H1 (cell line): ENCODE results near the gene IDH2. TPM values are rescaled to one million over a fixed set of nuclear protein-coding genes. Genes with fewer than 3 reads are reported as not detected.

Source experiments
- CTCF ChIA-PET: fragments of 300-600 bp; sonication (Branson Sonifier 250); formaldehyde crosslinking; loops from one replicate; lab custom pipeline; 2021; ENCODE audit not compliant: partially characterized antibody; lab: Charles Lee
- POLR2A ChIA-PET: fragments of 300-600 bp; sonication (Branson Sonifier 250); formaldehyde crosslinking; loops from one replicate; lab custom pipeline; 2021; ENCODE audit warnings: inconsistent platforms; ENCODE audit not compliant: partially characterized antibody; lab: Charles Lee
- DNase-seq, 2 experiments: peaks; one replicate each; pipeline versions ENCODE4 v3.0.0 to v3.0.0-alpha.2; 2010 to 2022; ENCODE audit warnings: low spot score in 2 of 2, low read depth in 1 of 2, mixed read lengths in 1 of 2
- FAIRE-seq: peaks from 2 replicates; lab custom pipeline; 2011; peaks lifted over from hg19 to GRCh38; lab: Jason Lieb, UNC
- H2AFZ ChIP-seq: 2 replicates; pipeline ENCODE4 v1.8.1; 2012; ENCODE audit warnings: low read length, inconsistent platforms
- H2AK5ac ChIP-seq: 2 replicates; pipeline ENCODE4 v1.6.1; 2013; ENCODE audit warnings: low read depth, low read length
- H2BK120ac ChIP-seq: replicated peaks from 2 replicates; pipeline ENCODE3; 2013; ENCODE audit warnings: low read depth, low read length, inconsistent platforms
- H2BK12ac ChIP-seq: 2 replicates; pipeline ENCODE4 v1.6.1; 2013; ENCODE audit warnings: low read depth, low read length
- H2BK15ac ChIP-seq: 2 replicates; pipeline ENCODE4 v1.6.1; 2013; ENCODE audit warnings: low read length
- H2BK20ac ChIP-seq: 2 replicates; pipeline ENCODE4 v1.6.1; 2013; ENCODE audit warnings: low read length
- H2BK5ac ChIP-seq: 2 replicates; pipeline ENCODE4 v1.6.1; 2013; ENCODE audit warnings: low read depth, low read length
- H3K14ac ChIP-seq: 2 replicates; pipeline ENCODE4 v1.6.1; 2013; ENCODE audit warnings: inconsistent platforms; ENCODE audit not compliant: insufficient read length
- H3K18ac ChIP-seq: 2 replicates; pipeline ENCODE4 v1.6.1; 2013; ENCODE audit warnings: low read length; ENCODE audit errors: extremely low read depth
- H3K23ac ChIP-seq: 2 replicates; pipeline ENCODE4 v1.6.1; 2013; ENCODE audit warnings: inconsistent platforms; ENCODE audit not compliant: insufficient read length
- H3K23me2 ChIP-seq: 2 replicates; pipeline ENCODE4 v1.6.1; 2013; ENCODE audit warnings: low read depth, low read length
- H3K27ac ChIP-seq: 2 replicates; pipeline ENCODE4 v1.6.1; 2011; ENCODE audit warnings: low read depth, low read length, inconsistent platforms
- H3K27me3 ChIP-seq, 4 experiments: replicated peaks in 1 of 4; 1 replicate in 1 of 4; 2 replicates in 3 of 4; pipeline versions ENCODE4 v1.6.1 to v1.8.1; 2011 to 2013; ENCODE audit warnings: low read length in 3 of 4, mild to moderate bottlenecking in 3 of 4, inconsistent platforms in 2 of 4, mixed read lengths in 2 of 4, moderate library complexity in 1 of 4; ENCODE audit not compliant: control insufficient read depth in 3 of 4, insufficient read depth in 3 of 4; ENCODE audit errors: extremely low read depth in 1 of 4
- H3K36me3 ChIP-seq, 4 experiments: 2 replicates each; pipeline versions ENCODE4 v1.6.1 to v1.8.1; 2011 to 2013; ENCODE audit warnings: mild to moderate bottlenecking in 4 of 4, low read length in 3 of 4, moderate library complexity in 2 of 4, control low read depth in 1 of 4, inconsistent platforms in 1 of 4; ENCODE audit not compliant: insufficient read depth in 4 of 4, control insufficient read depth in 2 of 4
- H3K4ac ChIP-seq: replicated peaks from 2 replicates; pipeline ENCODE3; 2013; ENCODE audit warnings: low read length, low read depth, mixed read lengths, inconsistent platforms; ENCODE audit not compliant: insufficient read length
- H3K4me1 ChIP-seq, 4 experiments: replicated peaks in 1 of 4; 1 replicate in 1 of 4; 2 replicates in 3 of 4; pipeline versions ENCODE4 v1.6.1 to v1.8.1; 2011 to 2013; ENCODE audit warnings: low read length in 3 of 4, inconsistent platforms in 2 of 4, mixed read lengths in 1 of 4; ENCODE audit not compliant: insufficient read depth in 4 of 4, control insufficient read depth in 3 of 4
- H3K4me2 ChIP-seq, 2 experiments: 2 replicates each; pipeline versions ENCODE4 v1.6.1 to v1.8.1; 2011 to 2013; ENCODE audit warnings: low read depth in 2 of 2, low read length in 2 of 2, control low read depth in 1 of 2, inconsistent platforms in 1 of 2, mild to moderate bottlenecking in 1 of 2; ENCODE audit not compliant: insufficient read depth in 1 of 2
- H3K4me3 ChIP-seq, 4 experiments: fragments of 200-600, 300-600 bp in 1 of 4; sonication (generic), shearing (Covaris generic), sonication (Bioruptor Twin) in 1 of 4; 2 replicates each; pipeline versions ENCODE4 v1.5.1 to v1.8.1; 2011 to 2016; ENCODE audit warnings: low read length in 4 of 4, low read depth in 3 of 4, control low read depth in 2 of 4, inconsistent platforms in 2 of 4, mild to moderate bottlenecking in 2 of 4, mixed read lengths in 1 of 4, moderate library complexity in 1 of 4; ENCODE audit not compliant: insufficient read depth in 2 of 4; ENCODE audit errors: extremely low read depth in 1 of 4
- H3K56ac ChIP-seq: replicated peaks from 2 replicates; pipeline ENCODE3; 2013; ENCODE audit warnings: low read depth, mild to moderate bottlenecking, mixed read lengths, low read length, inconsistent platforms; ENCODE audit not compliant: insufficient read length
- H3K79me1 ChIP-seq: 2 replicates; pipeline ENCODE4 v1.6.1; 2013; ENCODE audit warnings: low read depth, low read length, control low read depth
- H3K79me2 ChIP-seq, 2 experiments: 2 replicates each; pipeline versions ENCODE4 v1.6.1 to v1.8.1; 2012 to 2013; ENCODE audit warnings: low read length in 2 of 2, mild to moderate bottlenecking in 2 of 2, inconsistent platforms in 1 of 2; ENCODE audit not compliant: insufficient read depth in 2 of 2, control insufficient read depth in 1 of 2
- H3K9ac ChIP-seq, 4 experiments: replicated peaks in 1 of 4; 1 replicate in 1 of 4; 2 replicates in 3 of 4; pipeline versions ENCODE4 v1.6.1 to v1.8.1; 2011 to 2013; ENCODE audit warnings: low read depth in 3 of 4, low read length in 3 of 4, control low read depth in 2 of 4, mild to moderate bottlenecking in 2 of 4, moderate library complexity in 2 of 4, inconsistent platforms in 1 of 4; ENCODE audit errors: extremely low read depth in 1 of 4
- H3K9me3 ChIP-seq, 2 experiments: 2 replicates each; pipeline versions ENCODE4 v1.6.1 to v1.8.1; 2012 to 2013; ENCODE audit warnings: mild to moderate bottlenecking in 2 of 2, moderate library complexity in 2 of 2, control low read depth in 1 of 2, inconsistent platforms in 1 of 2, low read depth in 1 of 2, low read length in 1 of 2, mixed read lengths in 1 of 2; ENCODE audit not compliant: insufficient read depth in 2 of 2
- H4K20me1 ChIP-seq, 2 experiments: replicated peaks in 1 of 2; 2 replicates each; pipeline versions ENCODE3 to v1.8.1; 2011 to 2013; ENCODE audit warnings: inconsistent platforms in 2 of 2, low read length in 2 of 2, mild to moderate bottlenecking in 1 of 2; ENCODE audit not compliant: insufficient read depth in 2 of 2, control insufficient read depth in 1 of 2
- H4K5ac ChIP-seq: 2 replicates; pipeline ENCODE4 v1.6.1; 2013; ENCODE audit warnings: low read length, low read depth, mixed read lengths, inconsistent platforms; ENCODE audit not compliant: insufficient read length
- H4K8ac ChIP-seq: 2 replicates; pipeline ENCODE4 v1.8.0; 2013; ENCODE audit warnings: mild to moderate bottlenecking, moderate library complexity, low read length, inconsistent platforms; ENCODE audit not compliant: insufficient read depth; ENCODE audit errors: extremely low read depth
- H4K91ac ChIP-seq: replicated peaks from 2 replicates; pipeline ENCODE3; 2013; ENCODE audit warnings: low read length, mixed read lengths, inconsistent platforms; ENCODE audit not compliant: insufficient read length
- BCL11A ChIP-seq, 2 experiments: IDR thresholded peaks; one replicate each; pipeline ENCODE4 v1.6.1; 2011; ENCODE audit warnings: low read depth in 2 of 2, low read length in 2 of 2, mild to moderate bottlenecking in 2 of 2
- CBX5 ChIP-seq: fragments of 300-800, 300-1000 bp; sonication (generic); IDR thresholded peaks from 2 replicates; pipeline ENCODE4 v1.7.1; 2016; ENCODE audit warnings: antibody characterized with exemption, low read length, low read depth
- EP300 ChIP-seq, 2 experiments: IDR thresholded peaks; 1 replicate in 1 of 2; 2 replicates in 1 of 2; pipeline ENCODE4 v1.6.1; 2011 to 2012; ENCODE audit warnings: low read depth in 2 of 2, low read length in 2 of 2, mild to moderate bottlenecking in 2 of 2, borderline replicate concordance in 1 of 2, inconsistent platforms in 1 of 2, moderate library complexity in 1 of 2
- HDAC6 ChIP-seq: IDR thresholded peaks from one replicate; pipeline ENCODE4 v1.7.1; 2012; ENCODE audit warnings: low read depth, mild to moderate bottlenecking, inconsistent platforms, low read length, moderate library complexity
- KDM4A ChIP-seq: IDR thresholded peaks from one replicate; pipeline ENCODE4 v1.7.1; 2012; ENCODE audit warnings: low read depth, mild to moderate bottlenecking, moderate library complexity, low read length, inconsistent platforms; ENCODE audit not compliant: severe bottlenecking
- MAFK ChIP-seq: IDR thresholded peaks from 2 replicates; pipeline ENCODE4 v1.6.1; 2012; ENCODE audit warnings: low read depth, mild to moderate bottlenecking, improper control_type of control experiment, low read length
- RNF2 ChIP-seq: fragments of 200-900, 300-1000 bp; sonication (generic); IDR thresholded peaks from 2 replicates; pipeline ENCODE4 v1.7.1; 2016; ENCODE audit warnings: borderline replicate concordance, low read depth, mild to moderate bottlenecking, antibody characterized with exemption, low read length; ENCODE audit not compliant: poor library complexity, severe bottlenecking; ENCODE audit errors: missing control alignments
- SP2 ChIP-seq: IDR thresholded peaks from 2 replicates; pipeline ENCODE4 v1.6.1; 2012; ENCODE audit warnings: mild to moderate bottlenecking, low read length, inconsistent platforms
- WGBS, 2 experiments: shearing (Covaris generic) in 1 of 2; methylation state at CpG; one replicate each; pipeline versions ENCODE4 v1.1.6 to v1.1.7; 2013 to 2015; ENCODE audit warnings: low lambda C conversion rate in 2 of 2, mixed read lengths in 2 of 2, inconsistent platforms in 1 of 2, low coverage in 1 of 2, missing lambda C conversion rate in 1 of 2; ENCODE audit not compliant: insufficient replicate concordance in 2 of 2, insufficient coverage in 1 of 2, insufficient read length in 1 of 2; ENCODE audit errors: extremely low coverage in 1 of 2, missing lambda C conversion rate in 1 of 2; 5-methylcytosine and 5-hydroxymethylcytosine counted together
- polyA plus RNA-seq, 7 experiments: library from polyadenylated mRNA; depleted of rRNA in 3 of 7; stranded (reverse) in 5 of 7; unstranded in 2 of 7; fragments of >200 nt in 5 of 7; fragments of 200-250 nt in 2 of 7; gene quantifications; 1 replicate in 5 of 7; 2 replicates in 1 of 7; 4 replicates in 1 of 7; pipeline versions ENCODE4 v1.2.1 to v1.2.3, GENCODE V29; 2011 to 2013; ENCODE audit warnings: missing spikeins in 2 of 7, mixed read lengths in 2 of 7
- total RNA-seq: library from RNA; stranded (reverse); fragmentation: NEBNext Ultra II Directional; extraction: Animal tissue kit (Norgen Biotek cat#: 25700); gene quantifications from 2 replicates; pipeline ENCODE4 v1.2.1, GENCODE V29; 2021
- TF ChIP-seq, protein P1 (sequence below): IDR thresholded peaks from 2 replicates; pipeline ENCODE4 v1.6.1; 2011; ENCODE audit warnings: low read length, improper control_type of control experiment

The IDH2 gene
- total and polyA plus RNA-seq, 2 of the 8 experiments (the other 6 are each of a cell fraction or from before 2014, with no cell fraction given): 64.2 to 84.6 TPM

DNA sequence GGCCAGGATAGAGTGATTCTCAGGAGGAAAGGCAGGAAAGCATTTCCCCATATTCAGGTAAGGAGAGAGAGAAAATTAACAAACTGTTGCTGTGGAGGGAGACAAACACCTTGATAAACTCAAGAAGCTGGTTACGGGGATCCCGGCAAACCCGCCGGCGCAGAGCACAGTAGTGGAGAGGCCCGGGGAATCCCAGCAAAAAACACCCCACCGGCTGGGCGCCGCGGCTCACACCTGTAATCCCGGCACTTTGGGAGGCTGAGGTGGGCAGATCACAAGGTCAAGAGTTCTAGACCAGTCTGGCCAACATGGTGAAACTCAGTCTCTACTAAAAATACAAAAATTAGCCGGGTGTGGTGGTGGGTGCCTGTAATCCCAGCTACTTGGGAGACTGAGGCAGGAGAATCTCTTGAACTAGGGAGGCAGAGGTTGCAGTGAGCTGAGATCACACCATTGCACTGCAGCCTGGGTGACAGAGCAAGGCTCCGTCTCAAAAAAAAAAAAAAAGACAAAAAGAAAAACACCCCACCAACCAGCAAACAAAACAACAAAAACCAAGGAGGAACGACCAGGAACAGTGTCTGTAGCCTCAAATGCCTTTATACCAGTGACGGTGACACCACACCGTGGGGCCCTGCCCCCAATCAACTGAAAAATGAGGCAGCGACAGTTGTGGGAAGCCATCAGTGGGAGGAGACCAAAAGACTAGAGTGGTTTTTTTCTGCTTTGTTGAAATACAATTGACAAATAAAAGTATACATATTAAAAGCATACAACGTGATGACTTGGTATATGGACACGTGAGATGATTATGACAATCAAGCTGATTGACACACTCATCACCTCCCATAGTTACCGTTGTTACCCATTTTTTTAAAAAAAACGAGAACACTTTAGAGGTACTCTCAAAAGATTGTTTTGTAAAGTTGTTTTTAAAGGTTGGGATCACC, 40.2 kb upstream of the IDH2 start:
- Histone ChIP-seq H2BK15ac (no peak overlapping the region), H2BK5ac (no peak overlapping the region), H3K14ac (no peak overlapping the region), H3K4me1 (no peaks in the 10 kb centered on the region; a peak in 3 of 7 replicates), H4K8ac (no peak overlapping the region), H2BK20ac (no peak overlapping the region), H3K36me3 (no peaks in the 10 kb centered on the region), H3K27ac (no peak overlapping the region), H3K9me3 (no peaks in the 10 kb centered on the region), H3K27me3 (no peaks in the 10 kb centered on the region), H3K56ac (no peak overlapping the region), H3K18ac (no peak overlapping the region), H3K4me3 (no peak overlapping the region), H4K5ac (no peak overlapping the region), H3K9ac (no peak overlapping the region), H3K4me2 (no peak overlapping the region), H3K79me1 (no peaks in the 10 kb centered on the region), H3K79me2 (no peaks in the 10 kb centered on the region), H3K23me2 (no peaks in the 10 kb centered on the region), H2AFZ (0 out of 2 replicates have a peak overlapping the region, but pooled peaks have one; percentile 31), H2AK5ac (no peak overlapping the region), H2BK12ac (0 out of 2 replicates have a peak overlapping the region, but pooled peaks have one; percentile 27), H3K4ac (no peak overlapping the region), H2BK120ac (no peak overlapping the region), H4K91ac (no peak overlapping the region), H3K23ac (no peak overlapping the region), H4K20me1 (no peaks in the 10 kb centered on the region)
- ChIA-PET CTCF (interaction anchor here (0.6 to 12.3 kb wide), 37 partner anchors 10 to 244 kb away, joined by 3 to 115 read pairs (median 5); partner anchors contain the start of genes CIB1, GDPGP1, IDH2 and SEMA4B), POLR2A (interaction anchor here (0.7 to 2.0 kb wide), 6 partner anchors 8 to 138 kb away, joined by 3 to 5 read pairs (median 4); partner anchors contain the start of gene SEMA4B)
- no peak for FAIRE-seq
- DNase-seq: no peak
- WGBS, 2 experiments: 83% methylated on average over 19 of the region's 21 CpGs; no CpG with 5 or more reads in 1 of the 2 experiments
- TF ChIP-seq MAFK: no peak
- TF ChIP-seq CBX5: no peak
- TF ChIP-seq KDM4A: no peak
- no peak for TF ChIP-seq BCL11A (IDR thresholded peaks at IDR 0.05; ENCODE audit: low read depth in 2 of 2, low read length in 2 of 2)
- TF ChIP-seq SP2: no peak
- no peak for TF ChIP-seq EP300 (IDR thresholded peaks at IDR 0.05; ENCODE audit: borderline replicate concordance in 1 of 2, low read depth in 2 of 2, low read length in 2 of 2)
- no peak for TF ChIP-seq RNF2
- TF ChIP-seq, protein P1, sequence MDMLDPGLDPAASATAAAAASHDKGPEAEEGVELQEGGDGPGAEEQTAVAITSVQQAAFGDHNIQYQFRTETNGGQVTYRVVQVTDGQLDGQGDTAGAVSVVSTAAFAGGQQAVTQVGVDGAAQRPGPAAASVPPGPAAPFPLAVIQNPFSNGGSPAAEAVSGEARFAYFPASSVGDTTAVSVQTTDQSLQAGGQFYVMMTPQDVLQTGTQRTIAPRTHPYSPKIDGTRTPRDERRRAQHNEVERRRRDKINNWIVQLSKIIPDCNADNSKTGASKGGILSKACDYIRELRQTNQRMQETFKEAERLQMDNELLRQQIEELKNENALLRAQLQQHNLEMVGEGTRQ: no peak
- TF ChIP-seq HDAC6: no peak
